ENCODE data around the gene MFAP1. TPM values are rescaled to one million over a fixed set of nuclear protein-coding genes. Genes with fewer than 3 reads are reported as not detected.

The MFAP1 gene
- total RNA-seq, 4 donors from 2014 or later, result 18.6 to 21.3 (median 19.7) TPM

DNA sequence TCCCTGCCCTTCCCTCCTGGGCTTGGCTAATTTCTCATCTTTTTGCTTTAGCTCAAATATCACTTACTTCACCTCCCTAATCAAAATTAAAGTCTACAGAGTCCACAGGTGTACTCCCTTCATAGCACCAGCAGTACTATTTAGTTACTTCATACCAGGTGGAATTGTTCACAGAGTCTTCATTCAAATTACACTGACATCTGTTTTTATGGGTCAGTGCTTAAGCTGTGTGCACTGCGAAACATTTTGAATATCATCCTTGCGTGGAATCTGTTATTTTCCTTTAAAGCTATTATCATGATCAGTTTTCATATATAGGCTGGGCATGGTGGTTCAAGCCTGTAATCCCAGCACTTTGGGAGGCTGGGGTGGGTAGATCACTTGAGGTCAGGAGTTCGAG, 35.1 kb downstream of the MFAP1 start:
- no peak overlapping the region for H3K4me3 ChIP-seq
- H3K9me3 ChIP-seq, result no peaks in the 10 kb centered on the region
- DNase-seq (ENCODE audit: extremely low spot score), result no peak
- TF ChIP-seq CTCF (IDR thresholded peaks at IDR 0.05) (no peak), POLR2AphosphoS5 (IDR thresholded peaks at IDR 0.05) (no peak), EP300 (IDR thresholded peaks at IDR 0.05) (no peak)
- H3K36me3 ChIP-seq, result peaks cover under 1 to 12% (median 11%) of the 10 kb centered on the region in 4 donors
- no peak overlapping the region for H3K27ac ChIP-seq (replicated peaks in 1 of 4)
- peaks cover 14 to 21% (median 18%) of the 10 kb centered on the region in 4 donors for H3K4me1 ChIP-seq
- WGBS, result 97% methylated on average over 3 of the region's 3 CpGs
- H3K27me3 ChIP-seq, result no peaks in the 10 kb centered on the region
- intact Hi-C loops (cut with DNase I), result no loop called here

DNA sequence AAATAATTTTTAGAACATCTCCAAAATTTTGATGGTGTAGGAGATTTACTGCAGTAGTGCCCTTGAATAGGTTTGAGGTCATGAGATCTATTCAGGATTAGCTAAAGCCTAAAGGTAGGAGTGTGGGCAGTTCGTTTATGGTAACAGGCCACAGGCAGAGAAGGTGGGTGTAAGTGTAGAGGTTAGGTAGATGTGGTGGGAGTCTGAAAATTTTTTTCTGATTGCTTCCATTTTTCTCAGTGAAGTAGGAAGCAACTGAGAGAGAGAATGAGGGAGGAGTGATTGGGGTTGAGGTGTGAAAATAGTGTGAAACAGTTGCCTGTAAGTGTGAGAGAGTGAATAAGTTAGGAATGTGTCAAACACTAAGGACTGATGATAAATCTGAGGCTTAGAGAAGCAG, 45.5 kb downstream of the MFAP1 start:
- H3K36me3 ChIP-seq, result peaks cover 0 to under 1% (median 0%) of the 10 kb centered on the region in 4 donors
- H3K27ac ChIP-seq (replicated peaks in 1 of 4), result no peak overlapping the region
- no peaks in the 10 kb centered on the region for H3K27me3 ChIP-seq
- 73% methylated on average over 1 of the region's 1 CpG for WGBS
- no peaks in the 10 kb centered on the region for H3K9me3 ChIP-seq
- H3K4me3 ChIP-seq, result no peak overlapping the region
- TF ChIP-seq EP300 (IDR thresholded peaks at IDR 0.05), result no peak
- TF ChIP-seq POLR2AphosphoS5 (IDR thresholded peaks at IDR 0.05), result no peak
- no peak for TF ChIP-seq POLR2A (IDR thresholded peaks at IDR 0.05; ENCODE audit: low read depth)
- TF ChIP-seq CTCF (IDR thresholded peaks at IDR 0.05), result no peak
- H3K4me1 ChIP-seq, result peaks cover 9 to 27% (median 23%) of the 10 kb centered on the region in 4 donors
- intact Hi-C loops (cut with DNase I), result no loop called here
- DNase-seq (ENCODE audit: extremely low spot score), result no peak

DNA sequence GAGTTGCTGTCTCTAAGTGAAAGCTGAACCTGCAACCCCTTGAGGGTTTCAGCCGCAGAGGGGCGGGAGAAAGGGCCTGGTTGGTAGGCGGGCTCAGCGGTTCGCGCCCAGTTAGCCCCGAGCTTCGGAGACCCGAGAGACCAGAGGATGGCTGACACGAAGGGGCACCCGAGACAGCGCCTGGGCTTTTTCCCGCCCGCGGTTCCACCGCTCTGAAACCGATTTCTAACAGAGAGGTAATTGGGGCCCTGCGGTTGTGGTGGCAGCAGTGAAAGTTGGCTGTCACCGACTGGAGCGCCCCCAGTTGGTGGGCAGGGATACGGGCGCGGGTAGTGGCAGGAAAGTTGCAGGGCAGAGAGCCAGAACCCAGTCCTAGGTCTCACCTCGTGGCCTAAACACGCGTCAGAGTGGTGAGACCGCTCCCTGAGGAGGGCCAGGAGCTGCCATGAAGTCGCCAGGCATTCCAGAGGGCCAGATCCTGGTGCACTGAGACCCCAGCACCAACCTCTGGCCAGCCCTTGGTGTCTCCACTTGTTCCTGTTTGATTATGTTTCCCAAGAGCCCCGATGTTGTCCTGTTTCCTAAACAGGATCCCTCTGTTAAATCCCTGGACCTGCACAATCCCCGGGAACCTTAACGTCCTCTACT, 47.1 kb downstream of the MFAP1 start:
- 4% methylated on average over 20 of the region's 31 CpGs for WGBS
- no peaks in the 10 kb centered on the region for H3K9me3 ChIP-seq
- H3K27ac ChIP-seq (replicated peaks in 1 of 4), result peak overlapping the region; percentile 84 to 94 (median 92)
- peaks cover 0 to 17% (median 15%) of the 10 kb centered on the region in 4 donors for H3K36me3 ChIP-seq
- DNase-seq (ENCODE audit: extremely low spot score), result peak; percentile 96
- no peaks in the 10 kb centered on the region for H3K27me3 ChIP-seq
- intact Hi-C loops (cut with DNase I), result no loop called here
- TF ChIP-seq EP300 (IDR thresholded peaks at IDR 0.05) (no peak), CTCF (IDR thresholded peaks at IDR 0.05) (peak; percentile 76 to 84 (median 80)), POLR2A (IDR thresholded peaks at IDR 0.05; ENCODE audit: low read depth) (no peak), POLR2AphosphoS5 (IDR thresholded peaks at IDR 0.05) (peak; percentile 59 to 67)
- H3K4me1 ChIP-seq, result peaks cover 9 to 27% (median 23%) of the 10 kb centered on the region in 4 donors
- H3K4me3 ChIP-seq, result peak overlapping the region; percentile 64 to 79 (median 67)

- peaks cover 9 to 27% (median 23%) of the 10 kb centered on the region in 4 donors for H3K4me1 ChIP-seq
- peak within 1 kb of the TSS; percentile 64 to 79 (median 67) for H3K4me3 ChIP-seq
- peak; percentile 94 for DNase-seq (ENCODE audit: extremely low spot score)
- H3K27me3 ChIP-seq, result no peaks in the 10 kb centered on the region
- peak within 1 kb of the TSS; percentile 84 to 94 (median 92) for H3K27ac ChIP-seq (replicated peaks in 1 of 4)
- TF ChIP-seq POLR2A (IDR thresholded peaks at IDR 0.05; ENCODE audit: low read depth) (peak; percentile 8), EP300 (IDR thresholded peaks at IDR 0.05) (no peak), POLR2AphosphoS5 (IDR thresholded peaks at IDR 0.05) (peak in 1 of 2 donors; percentile 56), CTCF (IDR thresholded peaks at IDR 0.05) (no peak)
- peaks cover 6 to 23% (median 21%) of the 10 kb centered on the region in 4 donors for H3K36me3 ChIP-seq
- intact Hi-C loops (cut with DNase I), result no loop called here
- no CpG with 5 or more reads among the region's 41 CpGs for WGBS
- no peaks in the 10 kb centered on the region for H3K9me3 ChIP-seq
These were observed 47.7 kb downstream of the MFAP1 start, which contains the start of gene ELL3 for GRCh38 chr15:43776718-43777266. Gene ELL3, minus strand, starts transcription at chr15:43776966. Its CDS starts 65 bp downstream, at chr15:43776901.
